Activated effector memory CD4-positive, alpha-beta T cell treated with Interleukin-2 at 50 U/mL for 16 hours (primary cell): ENCODE data around the gene SEL1L2.

Experiments used
- DNase-seq: peaks from one replicate; pipeline ENCODE4 v3.0.0-alpha.2; 2020

Gene SEL1L2

GRCh38 chr20:13863244-13863643, 127.2 kb downstream of the SEL1L2 start:
- DNase-seq: no peak

- no peak for DNase-seq
Measured at GRCh38 chr20:13862245-13862644, 128.2 kb downstream of the SEL1L2 start.

- DNase-seq: no peak
Measured at GRCh38 chr20:13858871-13859270, 131.5 kb downstream of the SEL1L2 start.

GRCh38 chr20:13858439-13858838, 132.0 kb downstream of the SEL1L2 start:
- no peak for DNase-seq

GRCh38 chr20:13857961-13858360, 132.5 kb downstream of the SEL1L2 start:
- no peak for DNase-seq

GRCh38 chr20:13857304-13857703, 133.1 kb downstream of the SEL1L2 start:
- DNase-seq: no peak

- DNase-seq: no peak
Measured at GRCh38 chr20:13856354-13856753, 134.1 kb downstream of the SEL1L2 start.

- DNase-seq: no peak
Measured at GRCh38 chr20:13855613-13856012, 134.8 kb downstream of the SEL1L2 start.

- no peak for DNase-seq
Measured at GRCh38 chr20:13852306-13852705, 138.1 kb downstream of the SEL1L2 start.

GRCh38 chr20:13851279-13851678, 139.1 kb downstream of the SEL1L2 start:
- DNase-seq: no peak

- DNase-seq: no peak
Measured at GRCh38 chr20:13844296-13844695, 146.1 kb downstream of the SEL1L2 start.

- no peak for DNase-seq
Measured at GRCh38 chr20:13841206-13841605, 149.2 kb downstream of the SEL1L2 start.

GRCh38 chr20:13840093-13840465, 150.3 kb downstream of the SEL1L2 start:
- no peak for DNase-seq

GRCh38 chr20:13839421-13840092, 150.9 kb downstream of the SEL1L2 start:
- DNase-seq: no peak

GRCh38 chr20:13838664-13839063, 151.8 kb downstream of the SEL1L2 start:
- DNase-seq: no peak

- no peak for DNase-seq
Measured at GRCh38 chr20:13831476-13831875, 158.9 kb downstream of the SEL1L2 start.

- no peak for DNase-seq
Measured at GRCh38 chr20:13825465-13825864, 164.9 kb downstream of the SEL1L2 start.

GRCh38 chr20:13824459-13824858, 166.0 kb downstream of the SEL1L2 start:
- DNase-seq: no peak

- DNase-seq: no peak
Measured at GRCh38 chr20:13822459-13822858, 168.0 kb downstream of the SEL1L2 start.

GRCh38 chr20:13821876-13822275, 168.5 kb downstream of the SEL1L2 start:
- DNase-seq: no peak

GRCh38 chr20:13819885-13820645, 170.3 kb downstream of the SEL1L2 start:
- no peak for DNase-seq

GRCh38 chr20:13817342-13817741, 173.1 kb downstream of the SEL1L2 start:
- no peak for DNase-seq

GRCh38 chr20:13816757-13817156, 173.7 kb downstream of the SEL1L2 start:
- no peak for DNase-seq

- DNase-seq: no peak
Measured at GRCh38 chr20:13814672-13815071, 175.7 kb downstream of the SEL1L2 start.

GRCh38 chr20:13813910-13814309, 176.5 kb downstream of the SEL1L2 start:
- no peak for DNase-seq
